Middle frontal gyrus (tissue), 1 donor: Measurements from ENCODE around the gene TFDP1.
"Not testable (repeated sequence)": the region's sequence is repeated elsewhere in the genome, so short reads cannot be mapped to it uniquely, and the experiment has no call there.

Source experiments
- DNase-seq: peaks from one replicate; pipeline ENCODE4 v3.0.0-alpha.2; 2015; ENCODE audit warnings: low spot score; ENCODE audit errors: extremely low spot score

TFDP1 gene

GRCh38 chr13:113613789-113614379, 29.3 kb downstream of the TFDP1 start:
- DNase-seq = no peak

- no peak for DNase-seq
These were observed 31.8 kb downstream of the TFDP1 start for GRCh38 chr13:113616281-113616906.

- DNase-seq = no peak
These were observed 32.6 kb downstream of the TFDP1 start for GRCh38 chr13:113616991-113617749.

- DNase-seq = no peak
These were observed 33.4 kb downstream of the TFDP1 start for GRCh38 chr13:113617961-113618360.

GRCh38 chr13:113618455-113618854, 33.9 kb downstream of the TFDP1 start:
- DNase-seq = no peak

- no peak for DNase-seq
These were observed 35.7 kb downstream of the TFDP1 start for GRCh38 chr13:113620036-113620796.

GRCh38 chr13:113621046-113621445, 36.5 kb downstream of the TFDP1 start:
- no peak for DNase-seq

- DNase-seq = not testable (repeated sequence)
These were observed 36.9 kb downstream of the TFDP1 start for GRCh38 chr13:113621498-113621897.

- not testable (repeated sequence) for DNase-seq
These were observed 37.5 kb downstream of the TFDP1 start for GRCh38 chr13:113621986-113622550.

GRCh38 chr13:113622791-113623490, 38.4 kb downstream of the TFDP1 start:
- no peak for DNase-seq

GRCh38 chr13:113623491-113624234, 39.1 kb downstream of the TFDP1 start:
- DNase-seq = no peak

- DNase-seq = no peak
These were observed 39.7 kb downstream of the TFDP1 start for GRCh38 chr13:113624235-113624587.

GRCh38 chr13:113624640-113625304, 40.2 kb downstream of the TFDP1 start:
- DNase-seq = not testable (repeated sequence)

- DNase-seq = no peak
These were observed 41.6 kb downstream of the TFDP1 start for GRCh38 chr13:113625965-113626721.

GRCh38 chr13:113627136-113627535, 42.6 kb downstream of the TFDP1 start:
- DNase-seq = no peak

- DNase-seq = no peak
These were observed 44.0 kb downstream of the TFDP1 start for GRCh38 chr13:113628291-113629270.

- no peak for DNase-seq
These were observed 45.3 kb downstream of the TFDP1 start for GRCh38 chr13:113629866-113630265.

- no peak for DNase-seq
These were observed 45.7 kb downstream of the TFDP1 start for GRCh38 chr13:113630296-113630695.
